Measurements from ENCODE around the gene FAM234B.
A peak's percentile ranks its signal among the peaks of the same experiment; 100 is the strongest.

Gene FAM234B, protein sequence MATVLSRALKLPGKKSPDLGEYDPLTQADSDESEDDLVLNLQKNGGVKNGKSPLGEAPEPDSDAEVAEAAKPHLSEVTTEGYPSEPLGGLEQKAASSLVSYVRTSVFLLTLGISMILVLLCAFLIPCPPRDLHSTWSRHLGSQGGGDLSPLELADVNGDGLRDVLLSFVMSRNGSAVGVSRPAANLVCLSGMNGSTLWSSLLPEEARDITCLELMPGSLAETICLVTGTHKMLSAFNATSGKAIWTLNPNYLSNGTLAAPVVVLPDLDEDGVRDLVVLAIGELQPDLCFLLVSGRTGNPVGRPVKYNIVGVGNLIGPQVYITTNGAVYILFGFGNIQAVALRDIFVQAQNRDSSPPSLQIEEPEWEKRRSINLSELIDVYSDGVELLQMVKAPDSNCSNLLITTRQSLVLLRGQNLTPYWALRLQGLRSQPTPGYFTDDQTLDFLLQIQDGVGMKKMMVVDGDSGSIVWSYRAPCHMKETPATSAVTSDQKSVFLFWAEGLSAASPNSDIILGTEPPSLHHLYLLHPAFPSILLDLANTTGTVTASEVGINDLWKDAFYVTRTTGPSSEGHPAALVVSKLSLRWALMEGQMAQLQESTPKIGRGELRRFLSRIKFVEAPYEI

DNA sequence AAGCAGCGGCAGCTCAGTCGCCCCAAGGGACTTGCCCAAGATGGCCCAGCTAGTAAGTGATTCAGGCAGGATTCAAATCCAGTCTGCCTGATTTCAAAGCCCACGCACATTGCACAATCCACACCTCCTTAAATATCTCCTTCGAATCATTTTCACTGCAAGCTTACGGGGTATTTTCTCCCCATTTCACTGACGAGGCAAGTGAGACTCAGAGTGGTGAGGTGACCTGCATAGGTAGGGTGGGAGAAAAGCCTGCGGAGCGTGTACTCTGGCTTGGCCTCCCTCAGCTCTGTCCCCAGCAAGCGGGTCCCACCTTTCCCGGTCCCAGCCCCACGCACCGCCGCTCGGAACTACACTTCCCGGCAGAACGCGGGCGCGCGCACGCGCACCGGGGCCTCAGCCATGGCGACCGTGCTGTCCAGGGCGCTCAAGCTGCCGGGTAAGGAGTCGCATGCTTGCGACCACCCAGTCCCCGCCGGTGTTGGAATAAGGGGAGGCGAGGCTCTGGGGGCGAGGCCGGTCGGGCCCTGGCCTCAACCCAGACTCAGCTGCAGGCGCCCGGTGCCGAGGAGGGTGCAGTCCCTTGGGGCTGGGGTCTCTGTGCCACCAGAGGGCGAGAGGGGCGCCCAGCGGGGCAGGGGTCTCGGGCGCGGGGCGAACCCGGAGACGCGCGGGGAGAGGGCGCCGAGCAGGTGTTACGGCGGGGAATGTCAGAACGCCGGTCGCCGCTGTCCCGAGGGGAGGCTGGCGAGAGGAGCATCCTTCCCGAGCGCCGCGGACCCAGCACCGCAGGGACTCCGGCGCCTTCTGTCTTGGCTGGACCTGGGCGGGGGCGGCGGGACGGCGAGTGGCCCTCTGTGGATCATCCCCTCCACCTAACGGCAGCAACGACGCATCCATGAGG lies at the start of gene FAM234B:
TSS of gene FAM234B (plus strand) at position 380 of the 904 bp plus-strand sequence. CDS start at position 403, 23 bp downstream.
- Histone ChIP-seq H3K4me3 (ENCODE audit: low read depth in 1 of 2, low read length in 2 of 2) (peak within 1 kb of the TSS; percentile 81 to 100), H3K9me3 (ENCODE audit: low read length) (no peaks in the 10 kb centered on the region), H3K27ac (ENCODE audit: low read depth, low read length) (peak within 1 kb of the TSS; percentile 89), H3K36me3 (ENCODE audit: insufficient read depth, low read length) (no peaks in the 10 kb centered on the region), H3K4me1 (ENCODE audit: insufficient read depth, low read length) (peaks cover 14% of the 10 kb centered on the region), H3K27me3 (ENCODE audit: control insufficient read depth in 1 of 2, insufficient read depth in 2 of 2, low read length in 2 of 2) (no peaks in the 10 kb centered on the region), H3K9ac (ENCODE audit: low read length) (peak within 1 kb of the TSS; percentile 8)

DNA sequence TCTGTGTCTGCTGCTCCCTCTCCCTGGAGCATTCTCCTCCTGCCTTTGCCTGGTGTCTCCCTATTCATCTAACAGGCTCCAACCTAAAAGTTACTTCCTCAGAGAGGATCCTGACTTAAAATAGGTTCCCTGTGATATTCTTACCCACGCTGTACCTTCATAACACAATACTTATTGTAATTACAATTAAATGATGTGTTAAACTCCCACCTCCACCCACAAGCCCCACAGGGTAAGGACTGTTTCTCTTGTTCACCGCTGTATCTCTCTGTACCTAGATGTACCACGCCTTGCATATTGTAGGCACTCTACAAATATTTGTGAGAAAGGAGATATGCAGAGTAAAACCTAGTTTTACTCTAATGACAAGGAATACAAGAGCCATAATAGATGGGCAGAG lies 49.1 kb upstream of the FAM234B start:
- H3K27ac ChIP-seq (ENCODE audit: low read depth, low read length): no peak overlapping the region
- peaks cover 17% of the 10 kb centered on the region for H3K4me1 ChIP-seq (ENCODE audit: insufficient read depth, low read length)
- no peak overlapping the region for H3K9ac ChIP-seq (ENCODE audit: low read length)
- H3K36me3 ChIP-seq (ENCODE audit: insufficient read depth, low read length): no peaks in the 10 kb centered on the region
- H3K4me3 ChIP-seq (ENCODE audit: low read depth in 1 of 2, low read length in 2 of 2): no peak overlapping the region
- H3K9me3 ChIP-seq (ENCODE audit: low read length): no peaks in the 10 kb centered on the region
- no peaks in the 10 kb centered on the region for H3K27me3 ChIP-seq (ENCODE audit: control insufficient read depth in 1 of 2, insufficient read depth in 2 of 2, low read length in 2 of 2)

DNA sequence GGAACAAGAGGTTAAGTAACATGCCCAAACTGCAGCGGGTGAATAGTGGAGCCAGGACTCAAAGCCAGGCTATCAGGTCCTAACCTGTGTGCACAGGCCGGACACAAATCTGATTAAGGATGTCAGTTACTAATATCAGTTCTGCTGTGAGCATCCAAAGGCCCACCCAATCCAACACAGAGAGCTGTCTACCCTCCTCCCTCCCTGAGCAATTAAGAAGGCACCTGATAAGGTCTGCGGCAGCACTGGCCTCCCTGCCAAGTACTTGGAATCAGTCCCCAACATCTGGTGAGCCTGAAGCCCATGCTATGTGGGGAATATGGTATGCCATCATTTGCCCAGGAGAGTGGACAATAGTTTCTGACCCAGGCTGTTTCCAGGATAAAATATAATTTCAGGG lies 48.0 kb upstream of the FAM234B start:
- Histone ChIP-seq H3K27ac (ENCODE audit: low read depth, low read length) (no peak overlapping the region), H3K36me3 (ENCODE audit: insufficient read depth, low read length) (no peaks in the 10 kb centered on the region), H3K9me3 (ENCODE audit: low read length) (no peaks in the 10 kb centered on the region), H3K4me1 (ENCODE audit: insufficient read depth, low read length) (peaks cover 17% of the 10 kb centered on the region), H3K4me3 (ENCODE audit: low read depth in 1 of 2, low read length in 2 of 2) (no peak overlapping the region), H3K27me3 (ENCODE audit: control insufficient read depth in 1 of 2, insufficient read depth in 2 of 2, low read length in 2 of 2) (no peaks in the 10 kb centered on the region), H3K9ac (ENCODE audit: low read length) (no peak overlapping the region)

DNA sequence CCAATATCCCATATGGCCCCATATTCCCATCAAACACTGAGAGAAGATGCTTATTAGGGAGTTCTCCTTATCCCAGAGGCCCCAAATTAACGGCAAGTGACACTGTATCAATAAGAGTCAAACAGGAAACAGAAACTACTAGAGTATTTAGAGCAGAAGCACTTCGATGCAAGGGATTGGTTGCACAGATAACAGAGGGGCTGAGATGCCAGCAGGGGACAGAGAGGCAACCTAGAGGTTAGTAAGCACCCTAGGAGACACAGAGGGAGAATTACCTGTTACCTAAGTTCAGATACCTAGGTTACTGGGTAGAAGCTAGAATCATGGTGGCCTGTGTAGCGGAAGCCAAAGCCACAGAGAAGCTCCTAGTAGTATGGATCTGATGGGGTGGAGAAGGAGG lies 47.0 kb upstream of the FAM234B start:
- no peak overlapping the region for H3K4me3 ChIP-seq (ENCODE audit: low read depth in 1 of 2, low read length in 2 of 2)
- H3K27me3 ChIP-seq (ENCODE audit: control insufficient read depth in 1 of 2, insufficient read depth in 2 of 2, low read length in 2 of 2): no peaks in the 10 kb centered on the region
- H3K9ac ChIP-seq (ENCODE audit: low read length): no peak overlapping the region
- H3K9me3 ChIP-seq (ENCODE audit: low read length): no peaks in the 10 kb centered on the region
- no peaks in the 10 kb centered on the region for H3K36me3 ChIP-seq (ENCODE audit: insufficient read depth, low read length)
- peaks cover 23% of the 10 kb centered on the region for H3K4me1 ChIP-seq (ENCODE audit: insufficient read depth, low read length)
- no peak overlapping the region for H3K27ac ChIP-seq (ENCODE audit: low read depth, low read length)

DNA sequence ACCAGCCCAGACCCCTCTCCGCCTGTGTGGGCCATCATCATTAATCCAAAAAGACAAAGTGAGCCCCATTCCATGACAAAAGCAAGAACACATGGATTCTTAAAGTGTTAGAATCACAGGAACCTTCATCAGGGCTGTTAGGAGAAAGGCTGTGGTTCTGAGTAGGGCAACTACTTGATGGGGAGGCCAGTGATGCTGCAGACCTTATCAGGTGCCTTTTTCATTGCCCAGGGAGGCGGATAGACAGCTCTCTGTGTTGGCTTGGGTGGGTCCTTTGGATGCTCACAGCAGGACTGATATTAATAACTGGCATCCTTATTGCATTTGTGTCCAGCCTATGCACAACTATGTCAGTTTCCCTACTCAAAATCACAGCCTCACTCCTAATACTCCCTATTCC lies 46.4 kb upstream of the FAM234B start:
- Histone ChIP-seq H3K4me3 (ENCODE audit: low read depth in 1 of 2, low read length in 2 of 2) (no peak overlapping the region), H3K36me3 (ENCODE audit: insufficient read depth, low read length) (no peaks in the 10 kb centered on the region), H3K4me1 (ENCODE audit: insufficient read depth, low read length) (peaks cover 23% of the 10 kb centered on the region), H3K27me3 (ENCODE audit: control insufficient read depth in 1 of 2, insufficient read depth in 2 of 2, low read length in 2 of 2) (no peaks in the 10 kb centered on the region), H3K27ac (ENCODE audit: low read depth, low read length) (no peak overlapping the region), H3K9ac (ENCODE audit: low read length) (no peak overlapping the region), H3K9me3 (ENCODE audit: low read length) (no peaks in the 10 kb centered on the region)

DNA sequence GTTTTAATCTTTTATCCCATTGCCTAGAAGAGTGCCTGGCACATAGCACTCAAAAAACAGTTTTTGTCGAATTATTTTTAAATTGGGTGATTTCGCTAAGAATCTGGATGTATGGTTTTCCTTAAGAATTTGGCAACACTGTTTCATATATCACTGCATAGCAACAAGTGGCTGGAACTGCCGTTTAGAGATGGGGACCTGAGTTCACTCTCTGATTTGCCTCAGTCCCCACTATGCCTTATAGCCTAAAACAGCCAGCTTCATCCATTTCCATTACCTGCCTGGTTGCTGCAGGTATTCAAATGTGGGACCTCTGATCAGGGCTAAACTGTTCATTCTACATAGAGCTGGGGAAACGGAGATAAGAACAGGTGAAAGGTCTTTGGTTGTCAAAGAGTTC lies 45.9 kb upstream of the FAM234B start:
- H3K9ac ChIP-seq (ENCODE audit: low read length): no peak overlapping the region
- H3K36me3 ChIP-seq (ENCODE audit: insufficient read depth, low read length): no peaks in the 10 kb centered on the region
- peaks cover 23% of the 10 kb centered on the region for H3K4me1 ChIP-seq (ENCODE audit: insufficient read depth, low read length)
- H3K27ac ChIP-seq (ENCODE audit: low read depth, low read length): no peak overlapping the region
- H3K4me3 ChIP-seq (ENCODE audit: low read depth in 1 of 2, low read length in 2 of 2): no peak overlapping the region
- H3K27me3 ChIP-seq (ENCODE audit: control insufficient read depth in 1 of 2, insufficient read depth in 2 of 2, low read length in 2 of 2): no peaks in the 10 kb centered on the region
- H3K9me3 ChIP-seq (ENCODE audit: low read length): no peaks in the 10 kb centered on the region

DNA sequence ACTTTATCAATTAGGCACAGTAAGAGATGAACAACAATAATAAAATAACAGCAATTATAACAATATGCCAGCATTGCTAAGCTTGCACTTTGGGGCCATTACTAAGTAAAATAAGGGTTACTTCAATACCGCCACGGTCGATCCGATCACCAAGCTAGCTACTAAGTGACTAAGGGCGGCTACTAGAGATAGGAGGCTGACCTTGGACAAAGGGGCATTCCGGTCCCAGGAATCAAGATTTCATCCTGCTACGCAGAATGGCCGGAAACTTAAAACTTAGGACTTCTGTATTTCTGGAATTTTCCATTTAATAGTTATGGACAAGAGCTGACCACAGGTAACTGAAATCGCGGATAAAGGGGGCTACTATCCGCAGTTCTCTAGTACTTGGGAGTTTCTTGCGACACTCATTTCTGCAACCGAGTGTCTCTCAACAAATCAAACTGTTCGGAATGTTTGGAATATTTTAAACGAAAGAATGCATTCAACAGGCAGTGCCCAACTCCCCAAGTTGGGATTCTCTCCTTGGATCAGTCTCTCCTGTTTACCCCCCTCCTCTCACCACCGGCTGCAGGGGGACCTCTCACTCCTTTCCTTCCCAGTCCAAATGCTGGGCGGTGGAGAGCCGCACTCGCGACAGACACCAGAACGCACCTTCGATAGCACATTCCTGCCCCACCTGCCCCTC lies 44.8 kb upstream of the FAM234B start:
- peak overlapping the region; percentile 72 for H3K27ac ChIP-seq (ENCODE audit: low read depth, low read length)
- peaks cover 23% of the 10 kb centered on the region for H3K4me1 ChIP-seq (ENCODE audit: insufficient read depth, low read length)
- no peaks in the 10 kb centered on the region for H3K27me3 ChIP-seq (ENCODE audit: control insufficient read depth in 1 of 2, insufficient read depth in 2 of 2, low read length in 2 of 2)
- no peaks in the 10 kb centered on the region for H3K9me3 ChIP-seq (ENCODE audit: low read length)
- H3K4me3 ChIP-seq (ENCODE audit: low read depth in 1 of 2, low read length in 2 of 2): peak overlapping the region; percentile 90
- H3K36me3 ChIP-seq (ENCODE audit: insufficient read depth, low read length): no peaks in the 10 kb centered on the region
- peak overlapping the region; percentile 66 for H3K9ac ChIP-seq (ENCODE audit: low read length)

DNA sequence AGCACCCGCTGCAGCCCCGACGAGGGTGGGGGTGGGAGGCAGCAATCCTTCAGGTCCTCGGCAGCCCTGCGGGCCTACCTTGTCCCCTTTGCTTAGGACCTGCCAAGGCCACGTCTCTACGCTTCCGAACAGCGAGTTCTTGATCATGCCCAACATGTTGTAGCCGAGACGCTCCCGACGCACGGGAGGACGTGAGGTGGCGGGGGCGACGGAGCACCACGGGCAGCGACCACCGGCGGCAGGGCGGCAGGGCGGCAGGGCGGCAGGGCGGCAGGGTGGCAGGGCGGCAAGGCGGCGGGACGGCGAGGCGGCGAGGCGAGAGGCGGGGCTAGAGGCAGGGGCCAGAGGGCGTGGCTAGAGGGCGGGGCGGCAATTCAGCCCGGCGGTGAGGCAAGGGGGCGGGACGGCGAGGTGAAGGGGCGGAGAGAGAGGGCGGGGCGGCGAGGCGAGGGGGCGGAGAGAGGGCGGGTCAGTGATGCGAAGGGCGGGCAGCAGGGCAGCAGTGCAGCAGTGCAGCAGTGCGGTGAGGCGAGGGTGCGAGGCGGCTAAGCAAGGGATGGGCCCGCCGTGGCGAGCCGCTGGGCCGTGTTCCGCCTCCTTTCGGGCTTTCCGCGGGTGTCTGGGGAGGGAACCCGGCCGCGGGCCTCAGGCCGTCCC lies 44.1 kb upstream of the FAM234B start, which contains the start of gene HEBP1:
TSS of gene HEBP1 (minus strand) at position 307 of the 657 bp plus-strand sequence. CDS start at position 156, 151 bp downstream.
- H3K27me3 ChIP-seq (ENCODE audit: control insufficient read depth in 1 of 2, insufficient read depth in 2 of 2, low read length in 2 of 2): no peaks in the 10 kb centered on the region
- peaks cover 23% of the 10 kb centered on the region for H3K4me1 ChIP-seq (ENCODE audit: insufficient read depth, low read length)
- peak within 1 kb of the TSS; percentile 90 for H3K4me3 ChIP-seq (ENCODE audit: low read depth in 1 of 2, low read length in 2 of 2)
- peak within 1 kb of the TSS; percentile 83 for H3K27ac ChIP-seq (ENCODE audit: low read depth, low read length)
- H3K9me3 ChIP-seq (ENCODE audit: low read length): no peaks in the 10 kb centered on the region
- no peaks in the 10 kb centered on the region for H3K36me3 ChIP-seq (ENCODE audit: insufficient read depth, low read length)
- peak within 1 kb of the TSS; percentile 66 for H3K9ac ChIP-seq (ENCODE audit: low read length)

DNA sequence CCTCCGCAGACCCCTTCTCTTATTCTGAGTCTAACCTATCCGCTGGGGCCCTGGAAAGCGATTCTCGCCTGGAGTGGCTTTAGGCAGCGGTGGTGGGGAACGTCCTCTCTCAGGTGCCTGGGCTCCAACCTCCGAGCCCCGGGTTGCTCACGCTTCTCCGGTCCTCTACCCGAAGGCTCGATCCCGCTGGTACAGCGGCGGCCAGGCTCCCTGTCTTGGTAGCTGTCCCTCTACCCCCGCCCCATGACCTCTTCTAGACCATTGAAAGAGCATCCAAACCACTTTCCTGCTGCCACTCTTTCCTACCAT lies 43.6 kb upstream of the FAM234B start:
- Histone ChIP-seq H3K9me3 (ENCODE audit: low read length) (no peaks in the 10 kb centered on the region), H3K4me3 (ENCODE audit: low read depth in 1 of 2, low read length in 2 of 2) (peak overlapping the region; percentile 74 to 90), H3K27ac (ENCODE audit: low read depth, low read length) (peak overlapping the region; percentile 83), H3K4me1 (ENCODE audit: insufficient read depth, low read length) (peaks cover 23% of the 10 kb centered on the region), H3K9ac (ENCODE audit: low read length) (peak overlapping the region; percentile 29), H3K36me3 (ENCODE audit: insufficient read depth, low read length) (no peaks in the 10 kb centered on the region), H3K27me3 (ENCODE audit: control insufficient read depth in 1 of 2, insufficient read depth in 2 of 2, low read length in 2 of 2) (no peaks in the 10 kb centered on the region)

DNA sequence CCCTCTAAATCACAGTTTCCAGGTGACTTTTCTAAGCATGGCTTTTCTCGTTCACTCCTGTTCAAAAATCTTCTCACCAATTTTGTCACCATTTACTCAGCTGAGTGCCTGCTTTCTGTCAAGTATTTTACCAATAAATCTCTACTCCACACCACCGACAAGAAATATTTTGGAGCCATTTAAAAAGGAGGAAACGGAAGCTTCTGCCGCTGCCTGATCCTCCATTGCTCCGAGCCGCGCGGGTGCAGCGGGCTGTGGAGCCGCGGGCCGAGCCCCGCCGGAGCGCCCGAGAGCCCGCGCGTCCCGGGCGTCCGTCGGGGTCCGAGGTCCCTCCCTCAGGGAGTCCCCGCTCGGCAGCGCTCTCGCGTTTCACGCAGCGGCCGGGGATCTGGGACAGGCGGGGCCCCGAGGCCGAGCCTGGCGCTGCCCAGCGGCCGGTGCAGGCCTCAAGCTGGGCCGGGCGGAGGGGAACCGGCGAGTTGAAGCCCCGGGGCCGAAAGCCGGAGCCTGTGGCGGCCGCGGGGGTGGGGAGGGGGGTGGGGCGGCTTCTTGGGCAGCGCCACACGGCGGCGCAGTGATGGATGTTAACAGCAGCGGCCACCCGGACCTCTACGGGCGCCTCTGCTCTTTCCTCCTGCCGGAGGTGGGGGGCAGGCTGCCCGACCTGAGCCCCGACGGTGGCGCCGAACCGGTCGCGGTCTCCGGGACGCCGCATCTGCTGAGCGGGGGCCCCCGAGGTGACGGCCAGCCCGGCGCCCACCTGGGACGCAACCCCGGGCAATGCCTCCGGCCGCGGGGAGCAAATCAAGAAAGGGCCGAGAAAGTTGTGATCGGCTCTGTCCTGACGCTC lies 43.0 kb upstream of the FAM234B start:
- Histone ChIP-seq H3K4me1 (ENCODE audit: insufficient read depth, low read length) (peaks cover 23% of the 10 kb centered on the region), H3K27me3 (ENCODE audit: control insufficient read depth in 1 of 2, insufficient read depth in 2 of 2, low read length in 2 of 2) (no peaks in the 10 kb centered on the region), H3K9me3 (ENCODE audit: low read length) (no peaks in the 10 kb centered on the region), H3K27ac (ENCODE audit: low read depth, low read length) (peak overlapping the region; percentile 83), H3K9ac (ENCODE audit: low read length) (peak overlapping the region; percentile 29), H3K4me3 (ENCODE audit: low read depth in 1 of 2, low read length in 2 of 2) (peak overlapping the region; percentile 74 to 90), H3K36me3 (ENCODE audit: insufficient read depth, low read length) (no peaks in the 10 kb centered on the region)

Data from muscle layer of colon (tissue), 2 donors.